GM18498 (cell line): ENCODE data around the gene AEBP2.
A peak's percentile ranks its signal among the peaks of the same experiment; 100 is the strongest.
"Not testable (repeated sequence)": the region's sequence is repeated elsewhere in the genome, so short reads cannot be mapped to it uniquely, and the experiment has no call there.

ENCODE experiments used
- ATAC-seq: cut with Tn5 transposase; IDR thresholded peaks from one replicate; pipeline ENCODE4 v1.9.1; 2021; ENCODE audit warnings: mild to moderate bottlenecking, moderate library complexity; ENCODE audit not compliant: unreplicated experiment

The AEBP2 gene

GRCh38 chr12:19451196-19451595 lies 11.9 kb downstream of the AEBP2 start:
- no peak for ATAC-seq

- ATAC-seq: no peak
These were observed 14.7 kb downstream of the AEBP2 start for GRCh38 chr12:19453961-19454360.

- ATAC-seq: no peak
These were observed 15.5 kb downstream of the AEBP2 start for GRCh38 chr12:19454837-19455236.

- ATAC-seq: no peak
These were observed 16.9 kb downstream of the AEBP2 start for GRCh38 chr12:19456176-19456575.

- no peak for ATAC-seq
These were observed 18.3 kb downstream of the AEBP2 start for GRCh38 chr12:19457561-19457960.

GRCh38 chr12:19458733-19459132 lies 19.4 kb downstream of the AEBP2 start:
- ATAC-seq: no peak

- ATAC-seq: no peak
These were observed 22.7 kb downstream of the AEBP2 start for GRCh38 chr12:19461999-19462398.

GRCh38 chr12:19462406-19462805 lies 23.1 kb downstream of the AEBP2 start:
- no peak for ATAC-seq

GRCh38 chr12:19464192-19464580 lies 24.9 kb downstream of the AEBP2 start:
- ATAC-seq: no peak

GRCh38 chr12:19465711-19466110 lies 26.4 kb downstream of the AEBP2 start:
- ATAC-seq: no peak

- no peak for ATAC-seq
These were observed 34.9 kb downstream of the AEBP2 start for GRCh38 chr12:19474147-19474546.

- ATAC-seq: not testable (repeated sequence)
These were observed 36.7 kb downstream of the AEBP2 start for GRCh38 chr12:19475884-19476505.

GRCh38 chr12:19477071-19477470 lies 37.8 kb downstream of the AEBP2 start:
- no peak for ATAC-seq

- ATAC-seq: no peak
These were observed 41.2 kb downstream of the AEBP2 start for GRCh38 chr12:19480459-19480858.

- no peak for ATAC-seq
These were observed 42.7 kb downstream of the AEBP2 start for GRCh38 chr12:19482036-19482435.

GRCh38 chr12:19482551-19483109 lies 43.3 kb downstream of the AEBP2 start:
- ATAC-seq: peak; percentile 86

- ATAC-seq: no peak
These were observed 44.4 kb downstream of the AEBP2 start for GRCh38 chr12:19483727-19484126.

GRCh38 chr12:19484738-19485137 lies 45.4 kb downstream of the AEBP2 start:
- ATAC-seq: no peak

- no peak for ATAC-seq
These were observed 45.9 kb downstream of the AEBP2 start for GRCh38 chr12:19485240-19485639.

- no peak for ATAC-seq
These were observed 49.9 kb downstream of the AEBP2 start for GRCh38 chr12:19489168-19489567.

- no peak for ATAC-seq
These were observed 51.6 kb downstream of the AEBP2 start for GRCh38 chr12:19490908-19491307.

- ATAC-seq: no peak
These were observed 52.6 kb downstream of the AEBP2 start for GRCh38 chr12:19491863-19492262.
